CD4-positive, alpha-beta T cell (primary cell): ENCODE data around the gene TRERF1. TPM values are rescaled to one million over a fixed set of nuclear protein-coding genes. Genes with fewer than 3 reads are reported as not detected.

Experiments
- ATAC-seq: fragments of 200-7000 bp; cut with Tn5 transposase; one replicate; pipeline ENCODE4 v1.10.0; 2022; ENCODE audit warnings: mild to moderate bottlenecking; ENCODE audit not compliant: poor library complexity
- CTCF ChIA-PET: fragments of 350-600 bp; sonication (Branson Sonifier 250); formaldehyde crosslinking; loops from one replicate; lab custom pipeline; 2021; ENCODE audit warnings: antibody characterized with exemption, inconsistent platforms; lab: Charles Lee
- POLR2A ChIA-PET: fragments of 350-600 bp; sonication (Branson Sonifier 250); formaldehyde crosslinking; loops from one replicate; lab custom pipeline; 2021; ENCODE audit warnings: antibody characterized with exemption, inconsistent platforms; lab: Charles Lee
- DNase-seq, 14 experiments: peaks; one replicate each; pipeline ENCODE4 v3.0.0-alpha.2; 2013 to 2020; ENCODE audit warnings: mixed read lengths in 2 of 14
- H3K27ac ChIP-seq, 2 donors: one replicate each; pipeline versions ENCODE4 v1.5.1 to v1.7.0; 2013; ENCODE audit warnings: low read length in 2 of 2, low read depth in 1 of 2, mild to moderate bottlenecking in 1 of 2
- H3K27me3 ChIP-seq, 2 experiments: 1 replicate in 1 of 2; 2 replicates in 1 of 2; pipeline versions ENCODE4 v1.6.1 to v1.7.0; 2013; ENCODE audit warnings: low read length in 2 of 2, control low read depth in 1 of 2, mild to moderate bottlenecking in 1 of 2, moderate library complexity in 1 of 2; ENCODE audit not compliant: insufficient read depth in 2 of 2, control insufficient read depth in 1 of 2
- H3K36me3 ChIP-seq: one replicate; pipeline ENCODE4 v1.6.1; 2013; ENCODE audit warnings: low read length, control low read depth; ENCODE audit not compliant: insufficient read depth
- H3K4me1 ChIP-seq: one replicate; pipeline ENCODE4 v1.6.1; 2013; ENCODE audit warnings: low read length, control low read depth; ENCODE audit not compliant: insufficient read depth
- H3K4me3 ChIP-seq: one replicate; pipeline ENCODE4 v1.5.1; 2013; ENCODE audit warnings: mild to moderate bottlenecking, low read length, moderate library complexity
- H3K9me3 ChIP-seq, 2 experiments: 1 replicate in 1 of 2; 2 replicates in 1 of 2; pipeline versions ENCODE4 v1.6.1 to v1.7.0; 2013; ENCODE audit warnings: low read length in 2 of 2, mild to moderate bottlenecking in 2 of 2, control low read depth in 1 of 2, moderate library complexity in 1 of 2; ENCODE audit not compliant: control insufficient read depth in 1 of 2, insufficient read depth in 1 of 2
- H3K27ac Mint-ChIP-seq: one replicate; pipeline ENCODE4 v1.8.0; 2020; ENCODE audit warnings: mixed read lengths
- H3K27me3 Mint-ChIP-seq: one replicate; pipeline ENCODE4 v1.8.0; 2021; ENCODE audit warnings: mixed read lengths
- H3K36me3 Mint-ChIP-seq: one replicate; pipeline ENCODE4 v1.8.0; 2021; ENCODE audit warnings: low read depth, mixed read lengths
- H3K4me1 Mint-ChIP-seq: one replicate; pipeline ENCODE4 v1.8.0; 2021; ENCODE audit warnings: low read depth, mixed read lengths
- H3K4me3 Mint-ChIP-seq: one replicate; pipeline ENCODE4 v1.8.0; 2020; ENCODE audit warnings: mild to moderate bottlenecking, mixed read lengths
- H3K9me3 Mint-ChIP-seq: one replicate; pipeline ENCODE4 v1.8.0; 2020; ENCODE audit warnings: mixed read lengths
- intact Hi-C, 2 experiments: fragments of 100-400 bp; cut with DNase I in 1 of 2; cut with micrococcal nuclease in 1 of 2; formaldehyde crosslinking; loops; one replicate each; pipeline versions ENCODE4 v1.15.1 to v1.9.0; 2023 to 2025; cut with DNase I, micrococcal nuclease
- total RNA-seq, 174 experiments: library from RNA in 2 of 174; stranded (reverse) in 2 of 174; gene quantifications; one replicate each; pipeline ENCODE4 v1.2.3 and lab custom pipeline; 2021 to 2026
- TF ChIP-seq, protein P1 (sequence below): fragments of 200-600 bp; IDR thresholded peaks from one replicate; pipeline ENCODE4 v1.8.0; 2022; ENCODE audit warnings: antibody characterized with exemption, mild to moderate bottlenecking

Gene TRERF1
- total RNA-seq, 2 experiments from 2014 or later: 31.0 to 31.7 TPM

DNA sequence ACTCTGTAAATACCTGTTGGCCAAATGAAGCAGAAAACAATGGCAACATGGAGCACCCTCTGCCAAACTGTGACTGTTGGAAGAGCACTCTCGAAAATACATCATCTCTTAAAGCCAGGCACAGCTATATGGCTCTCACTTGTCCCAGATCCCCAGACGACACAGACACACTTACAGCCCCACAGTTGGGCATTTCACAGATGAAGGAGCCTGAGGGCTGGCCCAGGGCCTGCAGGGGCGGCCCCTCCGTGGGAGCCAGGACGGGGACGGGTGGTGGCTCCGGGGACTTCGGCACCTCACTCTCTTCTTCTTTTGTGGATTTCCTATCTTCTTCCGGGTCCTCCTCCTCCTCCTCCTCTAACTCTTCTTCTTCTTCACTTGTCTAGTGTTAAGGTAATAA lies 215.7 kb downstream of the TRERF1 start:
- ATAC-seq (no peak), DNase-seq (no peak)
- CTCF ChIA-PET: no interaction called here
- Mint-ChIP-seq H3K4me1 (no peaks in the 10 kb centered on the region), H3K4me3 (no peak overlapping the region), H3K27me3 (no peaks in the 10 kb centered on the region), H3K27ac (no peak overlapping the region), H3K36me3 (peaks cover 85% of the 10 kb centered on the region), H3K9me3 (no peaks in the 10 kb centered on the region)
- TF ChIP-seq, protein P1, sequence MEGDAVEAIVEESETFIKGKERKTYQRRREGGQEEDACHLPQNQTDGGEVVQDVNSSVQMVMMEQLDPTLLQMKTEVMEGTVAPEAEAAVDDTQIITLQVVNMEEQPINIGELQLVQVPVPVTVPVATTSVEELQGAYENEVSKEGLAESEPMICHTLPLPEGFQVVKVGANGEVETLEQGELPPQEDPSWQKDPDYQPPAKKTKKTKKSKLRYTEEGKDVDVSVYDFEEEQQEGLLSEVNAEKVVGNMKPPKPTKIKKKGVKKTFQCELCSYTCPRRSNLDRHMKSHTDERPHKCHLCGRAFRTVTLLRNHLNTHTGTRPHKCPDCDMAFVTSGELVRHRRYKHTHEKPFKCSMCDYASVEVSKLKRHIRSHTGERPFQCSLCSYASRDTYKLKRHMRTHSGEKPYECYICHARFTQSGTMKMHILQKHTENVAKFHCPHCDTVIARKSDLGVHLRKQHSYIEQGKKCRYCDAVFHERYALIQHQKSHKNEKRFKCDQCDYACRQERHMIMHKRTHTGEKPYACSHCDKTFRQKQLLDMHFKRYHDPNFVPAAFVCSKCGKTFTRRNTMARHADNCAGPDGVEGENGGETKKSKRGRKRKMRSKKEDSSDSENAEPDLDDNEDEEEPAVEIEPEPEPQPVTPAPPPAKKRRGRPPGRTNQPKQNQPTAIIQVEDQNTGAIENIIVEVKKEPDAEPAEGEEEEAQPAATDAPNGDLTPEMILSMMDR: no peak
- no peak overlapping the region for H3K4me3 ChIP-seq
- H3K4me1 ChIP-seq: no peaks in the 10 kb centered on the region
- POLR2A ChIA-PET: no interaction called here
- no peaks in the 10 kb centered on the region for H3K27me3 ChIP-seq
- H3K27ac ChIP-seq: no peak overlapping the region
- H3K9me3 ChIP-seq: no peaks in the 10 kb centered on the region
- intact Hi-C loops: no loop called here
- peaks cover 71% of the 10 kb centered on the region for H3K36me3 ChIP-seq

DNA sequence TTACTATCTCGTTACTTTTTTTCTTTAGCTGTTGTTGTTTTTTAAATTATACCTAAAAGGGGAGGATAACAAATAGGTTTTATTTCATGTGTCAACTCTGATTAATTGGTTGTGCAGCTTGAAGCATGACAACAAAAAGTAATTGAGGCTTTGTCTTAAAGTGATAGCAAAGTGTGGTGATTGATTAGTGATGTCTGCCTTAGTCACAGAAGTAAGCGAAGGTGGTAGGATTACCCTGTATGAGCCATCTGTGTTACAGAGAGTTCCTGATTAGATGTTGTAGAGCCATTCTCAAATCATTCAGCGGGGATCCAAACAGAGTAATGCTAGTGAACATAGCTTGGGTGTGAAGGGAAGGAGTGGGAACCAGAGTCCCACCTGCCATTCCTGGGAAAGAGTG lies 219.7 kb downstream of the TRERF1 start:
- H3K36me3 Mint-ChIP-seq: peaks cover 80% of the 10 kb centered on the region
- no peak overlapping the region for H3K27ac ChIP-seq
- ATAC-seq (no peak), DNase-seq (no peak)
- no peak overlapping the region for H3K4me3 ChIP-seq
- no peaks in the 10 kb centered on the region for H3K4me1 ChIP-seq
- H3K4me1 Mint-ChIP-seq: no peaks in the 10 kb centered on the region
- H3K27me3 Mint-ChIP-seq: no peaks in the 10 kb centered on the region
- intact Hi-C loops: no loop called here
- TF ChIP-seq, protein P1: no peak
- no peak overlapping the region for H3K27ac Mint-ChIP-seq
- H3K9me3 ChIP-seq: no peaks in the 10 kb centered on the region
- no peaks in the 10 kb centered on the region for H3K27me3 ChIP-seq
- H3K36me3 ChIP-seq: peaks cover 75% of the 10 kb centered on the region
- H3K9me3 Mint-ChIP-seq: no peaks in the 10 kb centered on the region
- ChIA-PET POLR2A (no interaction called here), CTCF (no interaction called here)
- H3K4me3 Mint-ChIP-seq: no peak overlapping the region

GRCh38 chr6:42230345-42231321 lies 221.1 kb downstream of the TRERF1 start:
- Mint-ChIP-seq H3K4me3 (no peak overlapping the region), H3K4me1 (no peaks in the 10 kb centered on the region), H3K27ac (no peak overlapping the region), H3K36me3 (peaks cover 70% of the 10 kb centered on the region), H3K27me3 (no peaks in the 10 kb centered on the region), H3K9me3 (no peaks in the 10 kb centered on the region)
- H3K27me3 ChIP-seq: no peaks in the 10 kb centered on the region
- H3K4me1 ChIP-seq: no peaks in the 10 kb centered on the region
- CTCF ChIA-PET: no interaction called here
- ATAC-seq (no peak), DNase-seq (no peak)
- no peak overlapping the region for H3K27ac ChIP-seq
- TF ChIP-seq, protein P1: no peak
- intact Hi-C loops: no loop called here
- H3K4me3 ChIP-seq: no peak overlapping the region
- no peaks in the 10 kb centered on the region for H3K9me3 ChIP-seq
- POLR2A ChIA-PET: no interaction called here
- H3K36me3 ChIP-seq: peaks cover 64% of the 10 kb centered on the region
